ENCODE results near the gene SULT1C2.

SULT1C2 gene

GRCh38 chr2:108260773-108261172 is 27.9 kb upstream of the SULT1C2 start:
- H3K4me3 ChIP-seq (ENCODE audit: low read depth, low read length): no peak overlapping the region
- TF ChIP-seq CTCF (IDR thresholded peaks at IDR 0.05; ENCODE audit: low read depth, low read length): no peak

GRCh38 chr2:108262036-108262435 is 26.7 kb upstream of the SULT1C2 start:
- no peak overlapping the region for H3K4me3 ChIP-seq (ENCODE audit: low read depth, low read length)
- no peak for TF ChIP-seq CTCF (IDR thresholded peaks at IDR 0.05; ENCODE audit: low read depth, low read length)

GRCh38 chr2:108263401-108263800 is 25.3 kb upstream of the SULT1C2 start:
- no peak for TF ChIP-seq CTCF (IDR thresholded peaks at IDR 0.05; ENCODE audit: low read depth, low read length)
- no peak overlapping the region for H3K4me3 ChIP-seq (ENCODE audit: low read depth, low read length)

- no peak overlapping the region for H3K4me3 ChIP-seq (ENCODE audit: low read depth, low read length)
- TF ChIP-seq CTCF (IDR thresholded peaks at IDR 0.05; ENCODE audit: low read depth, low read length): no peak
Observed at GRCh38 chr2:108266218-108266617, 22.5 kb upstream of the SULT1C2 start.

GRCh38 chr2:108267101-108267500 is 21.6 kb upstream of the SULT1C2 start:
- H3K4me3 ChIP-seq (ENCODE audit: low read depth, low read length): no peak overlapping the region
- TF ChIP-seq CTCF (IDR thresholded peaks at IDR 0.05; ENCODE audit: low read depth, low read length): no peak

GRCh38 chr2:108268001-108268400 is 20.7 kb upstream of the SULT1C2 start:
- TF ChIP-seq CTCF (IDR thresholded peaks at IDR 0.05; ENCODE audit: low read depth, low read length): no peak
- H3K4me3 ChIP-seq (ENCODE audit: low read depth, low read length): no peak overlapping the region

- no peak for TF ChIP-seq CTCF (IDR thresholded peaks at IDR 0.05; ENCODE audit: low read depth, low read length)
Observed at GRCh38 chr2:108270346-108270745, 18.3 kb upstream of the SULT1C2 start.

More at GRCh38 chr2:108270346-108270745, 18.3 kb upstream of the SULT1C2 start:
- H3K4me3 ChIP-seq (ENCODE audit: low read depth, low read length): no peak overlapping the region
